Subcutaneous adipose tissue (tissue), 4 donors: ENCODE results near the gene GPR39. TPM values are rescaled to one million over a fixed set of nuclear protein-coding genes. Genes with fewer than 3 reads are reported as not detected.

Source experiments
- total RNA-seq, 4 donors: library from RNA; depleted of rRNA; stranded (reverse); fragments of >200 nt; gene quantifications; one replicate each; pipeline ENCODE4 v1.1.0, GENCODE V29; 2016
- TF ChIP-seq, protein P1 (sequence below): fragments of 450-650 bp; IDR thresholded peaks from one replicate; pipeline ENCODE4 v1.5.1; 2016; ENCODE audit warnings: low read depth, mild to moderate bottlenecking, control low read depth, antibody characterized with exemption, moderate library complexity

Gene GPR39
- total RNA-seq, 4 donors from 2014 or later, result 0.34 to 1.5 (median 0.66) TPM; not detected in 1

DNA sequence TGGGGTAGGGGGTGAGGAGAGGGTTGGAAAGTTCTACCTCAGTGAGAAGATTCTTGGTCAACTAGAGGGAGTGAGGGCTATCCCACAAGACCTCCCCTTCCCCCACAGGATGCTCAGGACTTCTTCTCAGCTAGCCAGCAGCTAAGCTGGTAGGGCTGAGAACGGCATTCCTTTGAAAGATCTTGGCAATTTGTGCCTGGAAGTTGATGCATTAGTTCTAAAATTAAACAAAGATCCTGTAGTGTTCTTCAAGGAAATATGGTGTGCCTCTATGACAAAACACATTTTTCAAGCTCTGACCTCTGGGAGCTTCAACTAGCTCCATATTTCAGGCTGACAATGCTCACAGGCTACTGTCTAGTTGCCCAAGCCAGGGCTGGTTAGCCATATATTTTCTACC lies 251.1 kb downstream of the GPR39 start:
- TF ChIP-seq, protein P1, sequence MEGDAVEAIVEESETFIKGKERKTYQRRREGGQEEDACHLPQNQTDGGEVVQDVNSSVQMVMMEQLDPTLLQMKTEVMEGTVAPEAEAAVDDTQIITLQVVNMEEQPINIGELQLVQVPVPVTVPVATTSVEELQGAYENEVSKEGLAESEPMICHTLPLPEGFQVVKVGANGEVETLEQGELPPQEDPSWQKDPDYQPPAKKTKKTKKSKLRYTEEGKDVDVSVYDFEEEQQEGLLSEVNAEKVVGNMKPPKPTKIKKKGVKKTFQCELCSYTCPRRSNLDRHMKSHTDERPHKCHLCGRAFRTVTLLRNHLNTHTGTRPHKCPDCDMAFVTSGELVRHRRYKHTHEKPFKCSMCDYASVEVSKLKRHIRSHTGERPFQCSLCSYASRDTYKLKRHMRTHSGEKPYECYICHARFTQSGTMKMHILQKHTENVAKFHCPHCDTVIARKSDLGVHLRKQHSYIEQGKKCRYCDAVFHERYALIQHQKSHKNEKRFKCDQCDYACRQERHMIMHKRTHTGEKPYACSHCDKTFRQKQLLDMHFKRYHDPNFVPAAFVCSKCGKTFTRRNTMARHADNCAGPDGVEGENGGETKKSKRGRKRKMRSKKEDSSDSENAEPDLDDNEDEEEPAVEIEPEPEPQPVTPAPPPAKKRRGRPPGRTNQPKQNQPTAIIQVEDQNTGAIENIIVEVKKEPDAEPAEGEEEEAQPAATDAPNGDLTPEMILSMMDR, result no peak

DNA sequence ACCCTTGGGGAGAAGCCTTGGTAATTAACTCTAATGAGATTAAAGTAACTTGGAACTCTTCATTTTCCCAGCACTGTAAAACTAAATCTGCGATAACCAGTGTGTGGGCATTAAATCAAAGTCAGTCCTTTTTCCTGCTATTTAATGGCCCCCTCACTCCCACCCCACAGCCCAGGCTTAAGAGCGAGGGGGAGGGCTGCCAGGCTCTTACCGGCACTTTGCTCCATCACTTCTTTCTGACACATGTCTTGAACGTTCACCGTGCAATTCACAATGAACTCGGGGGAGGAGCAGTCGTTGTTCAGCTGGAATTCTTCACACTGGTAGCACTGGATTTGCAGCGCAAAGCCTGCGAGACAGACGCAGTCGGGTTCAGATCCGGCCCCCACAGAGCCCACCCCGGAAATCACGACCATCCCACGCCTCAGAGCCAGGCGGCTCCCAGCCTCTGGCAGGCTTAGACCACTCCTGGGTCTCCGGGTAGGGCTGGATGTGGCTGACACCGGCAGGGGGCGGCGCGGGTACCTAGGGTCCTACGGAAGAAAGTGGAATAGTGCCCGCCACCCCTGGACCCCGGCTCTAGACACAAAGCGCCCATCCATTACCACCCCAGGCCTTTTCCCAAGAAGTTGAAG lies 251.7 kb downstream of the GPR39 start:
- TF ChIP-seq, protein P1, result no peak

DNA sequence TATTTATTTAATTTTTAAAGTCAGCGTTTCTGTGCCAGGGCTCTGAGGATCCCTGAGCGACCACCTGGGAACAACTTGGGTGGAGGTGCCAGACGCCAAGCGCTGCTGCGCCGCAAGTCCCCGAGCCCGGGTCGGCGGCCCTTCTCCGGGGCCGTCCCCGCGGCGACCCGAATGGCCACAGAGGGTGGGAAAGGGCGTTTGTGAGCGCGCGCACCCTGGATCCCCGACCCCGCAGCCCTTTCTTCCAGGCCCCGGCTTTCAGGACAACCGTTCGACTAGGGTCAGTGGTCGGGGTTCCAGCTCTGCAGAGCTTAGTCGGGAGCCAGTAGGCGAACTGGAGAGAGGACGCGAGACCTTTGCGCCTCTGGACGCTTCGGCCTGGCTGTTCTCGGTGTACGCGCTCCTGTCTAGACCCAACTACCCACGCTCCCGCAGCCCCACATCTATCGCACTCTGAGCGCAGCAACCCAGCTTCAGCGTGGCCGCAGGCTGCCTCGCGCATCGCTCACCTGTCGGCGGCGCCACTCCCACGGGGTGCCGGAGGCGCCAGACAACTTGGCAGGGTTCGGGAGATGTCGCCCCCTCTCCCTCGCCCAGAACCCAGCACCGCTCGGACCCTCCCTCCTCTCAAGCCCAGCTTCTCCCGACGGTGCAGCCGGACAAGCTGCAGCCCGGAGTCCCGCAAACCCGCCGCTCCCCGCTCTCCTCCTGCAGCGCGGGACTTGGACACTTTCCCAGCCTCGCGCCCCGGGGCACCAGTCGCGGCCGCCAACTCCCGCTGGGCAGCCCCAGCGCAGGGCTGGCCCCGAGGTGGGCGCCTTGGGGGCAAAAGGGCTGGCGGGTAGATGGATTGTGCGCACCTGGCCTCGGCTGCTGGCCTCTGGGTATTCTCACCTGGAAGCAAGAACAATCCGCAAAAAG lies 252.6 kb downstream of the GPR39 start:
- TF ChIP-seq, protein P1, result no peak

DNA sequence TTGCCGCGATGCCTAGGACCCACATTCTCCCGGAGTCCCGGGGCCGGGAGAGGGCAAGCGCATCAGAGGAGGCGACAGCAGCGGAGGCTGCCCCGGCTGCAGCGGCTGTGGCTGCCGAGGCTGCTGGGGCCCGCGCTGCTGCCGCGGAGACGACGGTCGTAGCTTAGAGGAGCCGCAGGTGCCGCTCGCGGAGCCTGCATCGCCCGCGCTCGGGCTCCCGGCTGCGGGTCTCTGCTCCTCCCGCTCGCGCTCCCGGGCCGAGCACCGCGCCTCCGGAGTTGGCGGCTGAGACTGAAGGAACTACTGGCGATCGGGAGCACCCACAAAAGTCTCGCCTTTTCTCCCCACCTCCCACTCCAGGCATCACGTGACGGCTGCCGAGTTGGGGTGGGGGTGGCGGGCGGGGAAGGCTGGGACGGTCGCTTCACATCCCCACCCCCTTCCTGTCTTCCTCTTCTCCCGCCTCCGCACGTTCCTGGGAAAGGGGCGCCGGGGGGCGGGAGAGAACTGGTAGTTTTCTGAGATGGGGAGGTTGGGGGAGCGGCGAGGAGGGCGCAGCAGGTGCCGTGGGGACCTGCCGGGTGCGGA lies 253.4 kb downstream of the GPR39 start, which contains the start of gene LYPD1:
Gene LYPD1, minus strand, starts transcription at position 298 of the 588 bp plus-strand sequence. Its CDS starts 273 bp downstream, at position 25.
- TF ChIP-seq, protein P1, result no peak

DNA sequence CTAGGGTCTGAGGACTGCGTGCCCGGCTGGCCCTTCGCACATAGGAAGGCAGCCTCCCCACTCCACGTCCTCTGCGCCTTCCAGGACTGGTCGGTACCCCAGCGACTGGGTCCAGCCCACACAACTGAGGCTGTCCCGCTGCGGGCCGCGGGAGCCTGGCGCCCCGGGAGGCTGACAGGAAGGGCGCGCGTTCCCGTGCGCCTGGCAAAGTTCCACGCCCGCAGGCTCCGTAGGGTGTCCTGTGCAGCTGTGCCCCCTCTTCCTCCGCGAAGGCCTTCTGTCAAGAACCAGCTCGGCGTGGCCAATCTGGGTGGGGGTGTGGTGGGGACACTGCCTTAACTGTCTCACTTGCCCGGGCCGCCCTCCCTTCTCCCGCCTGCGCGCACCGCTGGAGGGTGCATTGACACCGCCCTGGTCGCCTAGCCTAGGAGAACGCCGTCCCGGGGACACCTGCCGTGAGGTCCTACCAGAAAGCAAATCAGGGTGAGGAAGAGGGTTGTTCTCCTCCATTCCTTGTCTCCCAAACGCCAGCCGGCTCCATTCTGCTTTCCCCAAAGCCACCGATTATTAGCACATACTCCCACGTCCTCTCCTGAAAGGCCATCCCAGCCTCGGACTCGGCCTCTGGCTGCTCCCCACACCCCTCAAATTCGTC lies 254.0 kb downstream of the GPR39 start:
- TF ChIP-seq, protein P1, result no peak

DNA sequence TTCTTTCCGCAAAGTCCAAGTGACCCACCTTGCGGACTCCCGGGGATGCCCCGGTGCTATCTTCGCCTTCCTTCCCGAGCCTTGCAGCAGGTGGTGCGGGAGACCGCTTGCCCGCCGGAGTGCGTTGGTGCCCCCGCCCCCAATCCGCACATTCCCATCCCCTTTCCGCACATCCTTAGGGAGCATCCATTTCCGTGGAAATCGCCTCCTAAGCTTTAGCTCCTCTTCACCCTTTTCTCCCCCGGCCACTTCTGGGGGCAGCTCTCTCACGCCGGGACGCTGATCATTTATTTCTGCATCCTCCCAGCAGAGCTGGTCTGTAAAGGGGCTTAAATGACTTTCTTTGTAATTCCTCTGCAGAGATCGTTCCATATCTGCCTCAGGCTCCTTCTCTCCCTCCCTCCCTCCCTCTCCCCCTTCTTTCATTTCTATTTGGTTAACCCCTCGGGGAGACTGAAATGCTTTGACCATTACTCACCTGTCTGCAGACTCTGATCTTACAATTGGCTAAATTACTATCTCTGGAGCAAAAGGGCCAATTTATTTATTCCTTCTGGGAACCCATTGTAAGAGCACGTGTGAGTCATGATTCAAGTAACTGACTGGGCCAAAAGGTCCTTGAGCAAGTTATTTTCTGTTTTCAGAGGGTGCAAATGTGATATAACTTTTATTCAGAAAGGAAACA lies 254.7 kb downstream of the GPR39 start:
- TF ChIP-seq, protein P1, result no peak
